Spleen (tissue), 7 donors: ENCODE data around the gene KRTAP10-3.

Experiments used
- POLR2A ChIP-seq, 3 donors: fragments of 450-650 bp; IDR thresholded peaks; one replicate each; pipeline ENCODE4 v1.5.1; 2017; ENCODE audit warnings: antibody characterized with exemption in 3 of 3, mild to moderate bottlenecking in 1 of 3
- TF ChIP-seq, protein P1 (sequence below), 11 experiments: fragments of 200-600 bp in 7 of 11; fragments of 450-650 bp in 4 of 11; sonication (generic) in 4 of 11; IDR thresholded peaks in 8 of 11; conservative IDR thresholded peaks in 3 of 11; 1 replicate in 7 of 11; 2 replicates in 4 of 11; pipeline versions ENCODE4 v1.4.0 to v1.8.0; 2016 to 2021; ENCODE audit warnings: antibody characterized with exemption in 11 of 11, inconsistent platforms in 4 of 11, mild to moderate bottlenecking in 1 of 11
- donor health status: DM: no; HTN: no; CAD: no; lungs with moderate emphysema.
- donor health status: DM: no; HTN: no; CAD: no.
- donor health status: DM: no; HTN: no; CAD: no.

DNA sequence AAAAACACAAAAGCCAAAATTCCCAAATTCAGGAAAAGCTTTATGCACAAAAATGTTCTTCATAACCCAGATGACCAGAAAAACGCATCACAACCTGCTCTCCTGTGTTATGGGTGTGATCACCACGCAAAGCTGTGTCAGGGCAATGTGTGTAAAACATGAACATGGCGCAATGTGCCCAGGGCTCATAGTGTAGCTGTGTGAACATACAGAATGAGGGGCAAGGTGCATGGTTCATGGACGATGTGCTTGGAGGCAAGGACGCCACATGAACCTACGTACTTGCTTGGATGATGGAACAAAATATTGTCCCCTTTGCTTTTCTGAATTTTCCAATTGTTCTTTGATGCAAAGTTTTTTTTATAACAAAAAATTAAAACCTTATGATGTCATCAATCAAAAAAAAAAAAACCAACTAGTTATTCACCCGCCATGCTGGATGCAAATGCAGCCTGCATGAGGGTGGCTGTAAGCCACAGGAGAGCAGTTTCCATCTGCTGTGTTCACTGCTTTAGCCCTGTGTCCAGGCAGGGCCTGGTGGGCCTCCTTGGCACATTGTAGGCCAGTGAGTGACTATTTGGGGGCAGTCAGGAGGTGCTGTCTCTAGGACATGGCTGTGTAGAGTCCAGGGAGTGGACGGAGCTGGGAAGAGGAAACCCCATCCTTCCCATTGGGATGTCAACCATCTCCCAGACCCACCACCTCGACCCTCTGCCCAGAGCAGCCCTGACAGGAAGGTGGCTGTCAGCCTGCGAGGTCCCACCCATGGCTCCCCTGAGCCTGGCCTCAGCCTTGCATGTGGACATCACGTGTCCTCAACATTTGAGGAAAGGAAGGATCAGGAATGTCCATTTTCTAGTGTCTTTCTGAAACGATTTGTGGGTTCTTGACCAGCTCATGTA, 32.2 kb downstream of the KRTAP10-3 start:
- TF ChIP-seq POLR2A (IDR thresholded peaks at IDR 0.05), result no peak
- TF ChIP-seq, protein P1, sequence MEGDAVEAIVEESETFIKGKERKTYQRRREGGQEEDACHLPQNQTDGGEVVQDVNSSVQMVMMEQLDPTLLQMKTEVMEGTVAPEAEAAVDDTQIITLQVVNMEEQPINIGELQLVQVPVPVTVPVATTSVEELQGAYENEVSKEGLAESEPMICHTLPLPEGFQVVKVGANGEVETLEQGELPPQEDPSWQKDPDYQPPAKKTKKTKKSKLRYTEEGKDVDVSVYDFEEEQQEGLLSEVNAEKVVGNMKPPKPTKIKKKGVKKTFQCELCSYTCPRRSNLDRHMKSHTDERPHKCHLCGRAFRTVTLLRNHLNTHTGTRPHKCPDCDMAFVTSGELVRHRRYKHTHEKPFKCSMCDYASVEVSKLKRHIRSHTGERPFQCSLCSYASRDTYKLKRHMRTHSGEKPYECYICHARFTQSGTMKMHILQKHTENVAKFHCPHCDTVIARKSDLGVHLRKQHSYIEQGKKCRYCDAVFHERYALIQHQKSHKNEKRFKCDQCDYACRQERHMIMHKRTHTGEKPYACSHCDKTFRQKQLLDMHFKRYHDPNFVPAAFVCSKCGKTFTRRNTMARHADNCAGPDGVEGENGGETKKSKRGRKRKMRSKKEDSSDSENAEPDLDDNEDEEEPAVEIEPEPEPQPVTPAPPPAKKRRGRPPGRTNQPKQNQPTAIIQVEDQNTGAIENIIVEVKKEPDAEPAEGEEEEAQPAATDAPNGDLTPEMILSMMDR (IDR thresholded peaks at IDR 0.05 in 8 of 11, conservative IDR thresholded peaks at IDR 0.05 in 3 of 11), result no peak
